GM18867 (cell line): ENCODE results near the gene FHIP1B.

Source experiments
- ATAC-seq: cut with Tn5 transposase; IDR thresholded peaks from one replicate; pipeline ENCODE4 v1.9.1; 2021; ENCODE audit warnings: mild to moderate bottlenecking, moderate library complexity; ENCODE audit not compliant: unreplicated experiment

FHIP1B gene

GRCh38 chr11:6240781-6241180 lies 6.3 kb upstream of the FHIP1B start:
- ATAC-seq = no peak

GRCh38 chr11:6240139-6240538 lies 5.7 kb upstream of the FHIP1B start:
- no peak for ATAC-seq

GRCh38 chr11:6238902-6239301 lies 4.5 kb upstream of the FHIP1B start, which contains the start of gene CNGA4:
TSS of gene CNGA4 (plus strand) at chr11:6239089. CDS start at chr11:6239207, 118 bp downstream.
- ATAC-seq = no peak

- ATAC-seq = no peak
Measured at GRCh38 chr11:6237761-6238302, 3.4 kb upstream of the FHIP1B start.

GRCh38 chr11:6237266-6237665 lies 2.8 kb upstream of the FHIP1B start:
- no peak for ATAC-seq

- ATAC-seq = no peak
Measured at GRCh38 chr11:6233984-6234386, 451 bp downstream of the FHIP1B start.

DNA sequence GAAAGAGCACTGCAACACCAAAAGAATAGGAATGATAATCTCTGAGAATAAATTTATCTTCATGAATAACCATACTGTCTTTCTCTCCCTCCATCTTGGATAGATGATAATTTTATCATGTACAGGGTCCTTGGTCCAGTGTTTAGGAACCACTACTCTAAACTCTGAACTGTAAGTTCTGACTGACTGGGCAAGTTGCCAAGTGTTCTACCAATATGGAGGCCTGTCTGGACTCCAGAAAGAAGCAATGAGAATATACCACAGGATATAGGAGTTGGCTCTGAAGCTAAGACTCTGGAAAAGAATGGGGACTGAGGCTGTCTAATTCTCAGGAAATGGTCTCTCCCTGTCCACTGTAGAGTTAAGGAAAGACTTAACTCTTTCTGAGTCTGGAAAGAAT lies 1.5 kb downstream of the FHIP1B start:
- no peak for ATAC-seq

DNA sequence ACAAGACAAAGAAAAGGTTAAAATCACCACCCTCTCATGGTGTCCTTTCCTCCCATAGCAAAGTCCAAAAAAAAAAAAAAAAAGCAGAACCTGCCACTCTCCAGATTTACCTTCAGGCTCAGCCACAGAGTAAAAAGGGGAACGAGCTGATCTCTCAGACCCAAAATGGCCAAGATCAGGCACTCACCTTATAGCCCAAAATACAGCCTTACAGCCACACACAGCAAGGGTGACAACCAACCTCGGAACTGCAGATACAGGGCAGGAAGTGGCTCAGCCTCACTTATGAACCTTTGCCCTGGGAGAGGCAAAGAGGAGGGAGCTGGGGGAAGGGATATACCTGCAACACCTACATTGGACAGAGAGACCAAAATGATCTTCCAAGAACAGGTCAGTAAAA lies 4.5 kb downstream of the FHIP1B start:
- no peak for ATAC-seq

DNA sequence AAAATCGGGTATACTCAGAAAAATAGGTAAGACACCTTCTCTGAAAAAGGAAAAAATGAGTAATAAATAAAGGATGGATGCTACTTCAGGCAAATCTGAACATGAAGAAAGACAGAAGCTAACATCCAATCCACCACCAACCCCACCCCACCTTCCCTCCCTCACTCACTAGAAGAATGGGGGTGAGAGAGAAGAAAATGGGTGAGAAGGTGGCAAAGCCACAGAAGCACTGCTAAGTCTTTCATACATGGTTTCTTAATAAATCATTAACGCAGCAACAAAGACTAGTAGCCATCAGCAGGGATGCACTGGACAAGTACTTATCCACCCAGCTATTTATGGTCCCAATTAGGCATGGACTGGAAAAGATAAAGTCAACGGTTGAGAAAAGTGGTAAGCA lies 5.9 kb downstream of the FHIP1B start:
- no peak for ATAC-seq

- ATAC-seq = no peak
Measured at GRCh38 chr11:6225896-6226295, 8.5 kb downstream of the FHIP1B start.

DNA sequence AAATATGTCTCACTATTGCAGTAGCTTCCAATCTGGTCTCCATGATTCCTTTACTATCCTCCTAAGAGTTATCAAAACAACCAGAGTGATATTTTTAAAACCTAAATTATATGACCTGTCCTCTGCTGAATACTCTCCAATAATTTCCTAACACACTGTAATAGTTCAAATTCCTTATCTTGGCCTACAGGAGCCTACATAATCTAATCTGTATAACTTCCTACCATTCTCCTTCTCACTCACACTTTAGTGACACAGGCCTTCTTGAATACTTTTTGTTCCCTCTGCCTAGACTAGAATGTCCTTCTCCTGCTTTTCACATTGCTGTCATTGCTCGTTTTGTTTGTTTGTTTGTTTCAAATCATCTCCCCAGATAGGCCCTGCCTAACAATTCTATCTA lies 9.4 kb downstream of the FHIP1B start:
- no peak for ATAC-seq

- ATAC-seq = no peak
Measured at GRCh38 chr11:6224421-6224820, 10.0 kb downstream of the FHIP1B start.

DNA sequence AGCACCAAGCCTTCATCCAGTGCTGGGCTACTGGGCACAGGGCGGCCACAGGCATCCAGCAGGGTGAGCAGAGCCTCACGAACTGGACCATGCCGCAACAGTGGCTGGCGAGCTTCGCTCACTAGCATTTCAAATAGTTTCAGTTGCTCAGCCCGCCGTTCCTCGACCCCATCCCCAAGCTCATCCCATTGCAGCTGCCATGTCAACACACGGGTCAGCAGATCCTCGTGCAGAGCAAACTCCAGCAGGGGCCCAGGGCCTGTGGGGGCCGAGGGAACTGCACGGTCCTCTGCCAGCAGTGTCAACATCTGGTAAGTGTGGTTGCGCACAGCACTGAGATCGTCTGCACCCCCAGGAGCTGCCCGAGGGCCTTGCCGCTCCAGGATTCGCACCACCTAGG lies 10.6 kb downstream of the FHIP1B start:
- ATAC-seq = no peak

- no peak for ATAC-seq
Measured at GRCh38 chr11:6219359-6219758, 15.1 kb downstream of the FHIP1B start.

- ATAC-seq = no peak
Measured at GRCh38 chr11:6217722-6218121, 16.7 kb downstream of the FHIP1B start.

- no peak for ATAC-seq
Measured at GRCh38 chr11:6216501-6216900, 17.9 kb downstream of the FHIP1B start.

GRCh38 chr11:6214530-6214929 lies 19.9 kb downstream of the FHIP1B start:
- no peak for ATAC-seq

DNA sequence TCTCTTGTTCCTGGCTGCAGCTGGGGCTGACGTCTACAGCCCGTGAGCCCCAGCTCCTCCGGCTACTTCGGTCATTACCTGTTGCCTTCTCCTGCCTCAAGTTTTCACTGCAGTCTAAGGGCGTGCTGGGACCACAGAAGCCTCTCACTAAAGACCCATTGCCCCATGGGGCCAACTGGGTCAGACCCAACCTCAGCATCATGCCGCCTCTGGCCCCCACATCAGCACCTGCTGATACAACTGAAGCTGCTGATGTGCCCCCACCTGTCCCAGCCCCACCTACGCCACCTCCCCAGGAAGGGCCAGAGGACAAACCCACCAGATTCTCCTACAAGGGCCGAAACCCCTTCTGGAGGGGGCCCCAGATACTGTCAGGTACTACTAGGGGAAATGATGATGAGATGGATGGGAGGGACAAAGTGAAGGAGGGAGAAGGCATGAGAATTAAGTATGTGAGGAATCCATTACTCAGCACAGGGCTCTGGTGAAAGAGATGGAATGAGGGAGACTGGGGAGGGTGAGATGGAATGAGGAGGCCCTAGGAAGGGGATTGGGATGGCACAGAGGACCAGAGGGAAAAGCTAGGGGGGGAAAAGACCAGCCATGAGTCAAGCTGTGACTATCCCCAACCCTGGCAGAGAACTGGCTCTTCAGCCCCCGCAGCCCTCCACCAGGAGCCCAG lies 24.0 kb downstream of the FHIP1B start:
- no peak for ATAC-seq

- ATAC-seq = no peak
Measured at GRCh38 chr11:6209801-6210200, 24.6 kb downstream of the FHIP1B start.

DNA sequence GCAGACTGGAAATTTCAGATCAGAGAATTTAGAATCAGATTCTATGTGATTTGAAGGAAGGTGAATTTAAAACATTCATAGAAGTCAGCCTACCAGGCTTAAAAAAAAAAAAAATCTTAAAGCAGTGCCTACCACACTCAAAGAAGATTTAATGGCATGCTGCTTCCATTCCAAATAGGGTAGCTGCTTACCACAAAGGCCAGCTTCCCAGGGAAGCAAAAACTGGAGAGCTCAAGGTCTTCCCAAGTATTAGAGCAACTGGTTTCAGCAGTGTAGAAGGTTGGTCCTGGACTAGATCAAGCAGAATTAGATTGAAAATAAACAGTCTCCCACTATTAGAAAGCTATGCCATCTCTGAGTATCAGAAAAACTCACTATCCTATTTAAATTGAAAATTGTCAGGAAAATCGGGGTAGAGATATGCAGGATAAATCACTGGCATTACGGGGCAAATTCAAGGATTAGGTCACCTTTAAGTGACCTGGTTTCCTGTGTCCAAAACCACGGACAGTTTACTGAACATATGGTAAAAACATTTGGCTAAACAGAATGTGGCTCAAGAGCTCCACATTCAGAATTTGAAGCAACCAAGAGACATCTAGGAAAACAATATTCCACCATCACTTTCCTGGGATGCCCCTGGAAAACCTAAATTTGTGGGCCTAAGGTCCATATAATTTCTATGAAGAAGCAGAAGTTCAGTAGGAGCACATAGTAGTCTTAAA lies 27.8 kb downstream of the FHIP1B start:
- no peak for ATAC-seq

DNA sequence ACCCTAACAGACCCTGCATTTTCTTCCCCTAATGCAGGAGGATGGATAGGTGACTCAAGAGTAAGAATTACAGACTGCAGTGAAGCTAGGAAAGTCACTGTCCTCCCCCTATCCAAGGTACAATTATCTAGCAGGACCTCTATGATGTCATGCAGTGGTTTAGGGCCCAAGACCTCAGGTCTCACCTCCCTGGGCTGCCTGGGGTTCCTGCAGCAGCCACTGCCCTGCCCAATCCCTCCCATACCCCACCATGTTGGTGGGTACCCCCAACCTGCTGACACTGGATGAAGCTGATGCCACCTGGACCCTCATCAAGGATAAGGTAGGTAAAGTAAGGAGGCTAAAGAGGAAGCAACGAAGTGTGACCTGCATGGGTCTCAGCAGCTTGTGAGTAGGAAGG lies 29.1 kb downstream of the FHIP1B start, which contains the start of gene C11orf42:
Gene C11orf42, plus strand, starts transcription at position 192 of the 400 bp plus-strand sequence. Its CDS starts 59 bp downstream, at position 251.
- no peak for ATAC-seq

DNA sequence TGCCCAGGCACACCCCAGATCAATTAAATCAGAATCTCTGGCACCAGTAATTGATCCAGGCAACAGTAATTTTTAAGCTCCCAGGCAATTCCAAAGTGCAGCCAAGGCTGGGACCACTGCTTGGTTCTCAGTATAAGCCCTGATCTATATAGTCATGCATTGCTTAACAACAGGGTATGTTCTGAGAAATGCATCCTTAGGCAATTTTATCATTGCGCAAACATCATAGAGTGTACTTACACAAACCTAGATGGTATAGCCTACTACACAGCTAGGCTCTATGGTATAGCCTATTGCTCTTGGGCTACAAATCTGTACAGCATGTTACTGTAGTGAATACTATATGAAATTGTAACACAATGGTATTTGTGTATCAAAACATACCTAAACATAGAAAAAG lies 29.7 kb downstream of the FHIP1B start:
- ATAC-seq = no peak
